GM19372 (cell line): ENCODE measurements around the gene DNAJC11.
"Not testable (repeated sequence)": the region's sequence is repeated elsewhere in the genome, so short reads cannot be mapped to it uniquely, and the experiment has no call there.

Source experiments
- ATAC-seq: cut with Tn5 transposase; IDR thresholded peaks from one replicate; pipeline ENCODE4 v1.9.1; 2021; ENCODE audit warnings: mild to moderate bottlenecking, low read depth, moderate library complexity; ENCODE audit not compliant: unreplicated experiment

The DNAJC11 gene

GRCh38 chr1:6658359-6659060 is 43.1 kb downstream of the DNAJC11 start:
- no peak for ATAC-seq

- no peak for ATAC-seq
Measured at GRCh38 chr1:6657138-6657537, 44.5 kb downstream of the DNAJC11 start.

DNA sequence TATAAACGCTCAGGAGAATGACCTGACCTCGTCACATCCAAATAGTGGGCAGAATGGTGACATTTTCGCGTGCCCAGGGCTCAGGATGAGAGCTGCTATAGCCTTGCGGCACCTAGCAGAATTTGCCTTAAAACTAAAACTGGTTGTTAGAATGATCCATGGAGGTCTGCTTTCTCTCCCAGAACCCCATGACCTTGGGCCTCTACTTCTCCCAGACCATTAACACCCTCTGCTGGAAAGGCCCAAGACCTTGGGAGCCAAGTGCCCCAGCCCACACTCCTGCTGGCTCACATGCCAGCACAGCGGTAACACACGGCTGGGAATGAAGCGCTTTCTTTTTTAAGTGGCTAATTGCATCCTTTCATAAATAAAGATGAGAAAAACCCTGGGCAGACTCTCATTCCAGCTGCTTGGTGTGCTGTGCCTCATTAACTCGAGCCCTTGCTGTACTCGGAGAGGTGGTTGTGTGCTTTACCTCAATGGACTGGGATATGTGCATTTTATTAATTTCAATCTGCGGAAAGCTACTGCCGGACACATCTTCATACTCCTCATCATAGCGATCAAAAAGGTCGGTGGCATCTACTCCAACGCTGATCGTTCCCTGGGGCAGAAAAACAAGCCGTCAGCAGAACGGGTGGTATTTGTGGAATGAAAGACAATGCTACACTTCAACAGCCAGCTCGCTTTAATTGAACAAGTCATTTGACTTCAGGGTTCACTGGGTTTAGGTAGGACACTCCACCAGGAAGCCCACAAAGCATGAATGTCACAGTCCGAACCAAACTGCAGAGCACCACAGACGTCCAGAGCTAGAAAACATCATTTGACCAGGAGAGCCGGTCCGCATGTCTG is 48.0 kb downstream of the DNAJC11 start:
- ATAC-seq: no peak

DNA sequence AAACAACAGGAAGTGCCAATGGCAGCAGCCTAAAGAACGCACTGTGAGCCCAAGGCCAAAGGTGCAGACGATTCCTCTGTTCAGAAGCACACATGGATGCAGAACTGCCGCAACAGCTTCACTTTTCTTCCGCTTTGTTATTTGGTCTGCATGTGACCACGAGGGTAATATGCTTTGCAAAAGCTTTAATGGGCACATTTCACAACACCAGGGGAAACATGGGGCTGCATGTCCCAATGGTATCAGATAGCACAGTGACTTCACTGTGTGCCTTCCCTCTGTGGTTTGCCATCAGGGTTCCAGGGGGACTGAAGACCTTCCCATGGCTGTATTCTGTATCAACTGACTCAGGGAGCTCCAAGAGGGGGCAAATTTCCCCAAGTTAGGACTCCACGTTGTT is 48.6 kb downstream of the DNAJC11 start:
- ATAC-seq: no peak

- no peak for ATAC-seq
Measured at GRCh38 chr1:6651909-6652308, 49.7 kb downstream of the DNAJC11 start.

GRCh38 chr1:6648556-6648955 is 53.1 kb downstream of the DNAJC11 start:
- no peak for ATAC-seq

- ATAC-seq: no peak
Measured at GRCh38 chr1:6646499-6647148, 55.0 kb downstream of the DNAJC11 start.

- ATAC-seq: no peak
Measured at GRCh38 chr1:6645018-6645417, 56.6 kb downstream of the DNAJC11 start.

DNA sequence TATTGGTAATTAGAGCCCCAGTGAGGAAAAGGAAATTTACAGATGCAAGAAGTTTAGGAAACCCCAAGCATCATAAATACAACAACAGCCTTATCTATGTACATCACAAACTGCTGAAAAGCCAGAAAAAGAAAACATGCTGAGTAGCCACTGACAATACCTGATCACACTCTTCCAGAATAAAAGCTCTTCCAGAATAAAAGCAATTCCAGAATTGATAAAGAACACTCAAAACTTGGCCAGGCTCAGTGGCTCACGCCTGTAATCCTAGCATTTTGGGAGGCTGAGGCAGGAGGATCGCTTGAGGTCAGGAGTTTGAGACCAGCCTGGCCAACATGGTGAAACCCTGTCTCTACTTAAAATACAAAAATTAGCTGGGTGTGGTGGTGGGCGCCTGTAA is 60.7 kb downstream of the DNAJC11 start:
- not testable (repeated sequence) for ATAC-seq

- no peak for ATAC-seq
Measured at GRCh38 chr1:6638226-6638625, 63.4 kb downstream of the DNAJC11 start.

- ATAC-seq: no peak
Measured at GRCh38 chr1:6637770-6638169, 63.8 kb downstream of the DNAJC11 start.

DNA sequence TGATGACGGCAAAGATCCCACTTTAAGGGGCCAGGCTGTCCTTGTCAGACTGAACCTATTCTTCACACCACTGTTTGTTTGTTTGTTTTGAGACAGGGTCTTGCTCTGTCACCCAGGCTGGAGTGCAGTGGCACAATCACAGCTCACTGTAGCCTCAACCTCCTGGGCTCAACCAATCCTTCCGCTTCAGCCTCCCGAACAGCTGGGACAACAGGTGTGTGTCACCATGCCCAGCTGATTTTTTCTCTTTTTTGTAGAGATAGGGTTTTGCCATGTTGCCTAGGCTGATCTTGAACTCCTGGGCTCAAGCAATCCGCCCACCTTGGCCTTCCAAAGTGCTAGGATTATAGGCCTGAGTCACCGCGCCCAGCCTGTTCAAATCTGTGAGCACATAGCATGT is 64.8 kb downstream of the DNAJC11 start:
- ATAC-seq: not testable (repeated sequence)

DNA sequence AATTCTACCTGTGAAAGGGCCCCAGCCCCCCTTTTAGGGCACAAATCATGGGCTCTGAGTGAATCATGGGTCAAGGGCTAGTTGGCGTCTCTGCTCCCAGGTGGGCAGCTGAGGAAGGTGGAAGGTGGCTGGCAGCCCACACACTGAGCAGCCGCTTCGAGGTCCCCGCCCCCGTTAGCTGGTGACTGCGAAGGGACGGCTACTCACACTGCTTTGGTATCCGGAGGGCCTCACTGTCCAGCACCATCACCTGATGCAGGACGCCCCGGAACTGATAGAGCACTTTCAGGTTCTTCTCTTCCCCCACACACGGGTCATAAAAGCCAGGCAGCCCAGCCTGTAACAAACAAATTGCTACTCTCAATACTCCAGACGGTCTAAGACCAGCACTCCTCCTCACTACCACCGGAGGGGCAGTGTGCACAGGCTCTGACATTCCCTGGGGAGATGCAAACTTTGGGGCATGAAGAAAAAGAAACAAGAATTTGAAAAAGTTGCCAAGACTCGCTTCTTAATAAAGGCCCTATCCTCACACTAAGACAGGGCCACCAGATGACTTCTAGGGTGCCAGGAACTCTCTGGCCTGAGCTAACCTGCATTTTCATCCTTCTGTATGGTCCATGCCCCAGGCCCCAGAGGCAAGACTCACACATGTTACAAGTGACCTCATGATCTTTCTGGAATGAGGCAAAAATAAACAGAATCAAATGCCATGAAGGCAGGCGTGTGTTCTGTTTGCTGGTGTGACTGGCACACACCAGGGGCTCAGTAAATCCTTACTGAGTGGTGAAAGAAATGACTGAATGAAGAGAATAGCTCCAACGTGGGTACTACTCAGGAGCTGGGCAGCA is 65.5 kb downstream of the DNAJC11 start:
- ATAC-seq: no peak

DNA sequence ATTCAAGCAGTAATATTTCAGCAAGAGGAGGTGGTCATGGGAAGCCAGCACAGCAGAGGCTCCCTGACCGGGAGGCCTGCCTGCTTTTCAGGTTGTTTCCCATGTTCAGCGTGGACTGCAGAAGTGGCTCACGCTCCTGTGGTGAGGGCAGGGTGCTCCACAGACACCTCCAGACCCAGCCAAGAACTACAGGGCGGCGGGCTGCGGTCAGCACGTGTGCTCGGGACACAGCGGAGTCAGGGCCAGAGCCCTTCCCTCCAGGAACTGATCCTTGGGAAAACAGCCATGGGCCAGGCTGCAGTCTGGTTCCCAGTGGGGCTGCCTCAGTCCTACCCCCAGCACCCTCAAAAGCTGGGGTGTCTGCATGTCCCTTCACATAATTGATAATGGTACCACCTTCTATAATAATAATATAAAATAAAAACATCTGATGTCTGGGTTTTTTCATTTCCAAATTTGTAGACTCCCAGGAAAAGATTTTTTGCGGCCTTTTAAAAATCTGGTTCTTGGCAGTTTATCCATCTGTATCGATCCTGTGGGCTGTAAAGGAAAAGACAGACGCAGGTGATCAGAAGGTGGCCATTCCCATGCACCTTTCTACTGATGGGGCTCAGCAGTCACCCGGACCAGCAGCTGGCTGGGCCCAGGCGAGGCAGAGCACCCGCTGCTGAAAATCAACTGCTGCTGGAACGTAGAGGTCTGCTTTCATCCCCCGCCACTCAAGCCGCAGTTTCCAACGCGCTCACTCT is 66.3 kb downstream of the DNAJC11 start:
- no peak for ATAC-seq

GRCh38 chr1:6634371-6635052 is 67.1 kb downstream of the DNAJC11 start:
- ATAC-seq: no peak

GRCh38 chr1:6632588-6633514 is 68.8 kb downstream of the DNAJC11 start:
- no peak for ATAC-seq

DNA sequence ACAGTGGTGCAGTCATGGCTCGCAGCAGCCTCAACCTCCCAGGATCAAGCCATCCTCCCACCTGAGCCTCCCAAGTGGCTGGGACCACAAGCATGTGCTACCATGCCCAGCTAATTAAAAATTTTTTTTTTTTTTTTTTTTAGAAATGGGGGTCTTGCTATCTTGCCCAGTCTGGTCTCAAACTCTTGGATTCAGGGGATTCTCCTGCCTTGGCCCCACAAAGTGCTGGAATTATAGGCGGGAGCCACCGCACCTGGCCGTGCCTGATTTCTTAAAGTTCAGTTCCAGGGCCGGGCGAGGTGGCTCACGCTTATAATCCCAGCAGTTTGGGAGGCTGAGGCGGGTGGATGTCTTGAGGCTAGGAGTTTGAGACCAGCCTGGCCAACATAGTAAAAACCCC is 70.6 kb downstream of the DNAJC11 start:
- ATAC-seq: no peak

- no peak for ATAC-seq
Measured at GRCh38 chr1:6630027-6630426, 71.6 kb downstream of the DNAJC11 start.
